ENCODE data around the gene SCUBE1.

- TF ChIP-seq POLR2AphosphoS5 (IDR thresholded peaks at IDR 0.05; ENCODE audit: low read depth, low read length) (no peak), CEBPB (IDR thresholded peaks at IDR 0.05; ENCODE audit: low read depth, low read length) (no peak), YY1 (IDR thresholded peaks at IDR 0.05; ENCODE audit: low read depth, low read length) (no peak), MAX (IDR thresholded peaks at IDR 0.05) (no peak), HDAC6 (IDR thresholded peaks at IDR 0.05; ENCODE audit: low read depth, low read length) (no peak), CTCF (IDR thresholded peaks at IDR 0.05; ENCODE audit: control extremely low read depth in 1 of 3, insufficient read depth in 1 of 3, low read depth in 1 of 3, low read length in 3 of 3) (no peak), EGR1 (IDR thresholded peaks at IDR 0.05; ENCODE audit: borderline replicate concordance, low read depth, low read length) (no peak), GABPA (IDR thresholded peaks at IDR 0.05; ENCODE audit: borderline replicate concordance, insufficient read depth, low read length) (no peak)
Measured at GRCh38 chr22:43240614-43241013, 102.6 kb downstream of the SCUBE1 start.
